Measurements from ENCODE around the gene TBC1D1.

DNA sequence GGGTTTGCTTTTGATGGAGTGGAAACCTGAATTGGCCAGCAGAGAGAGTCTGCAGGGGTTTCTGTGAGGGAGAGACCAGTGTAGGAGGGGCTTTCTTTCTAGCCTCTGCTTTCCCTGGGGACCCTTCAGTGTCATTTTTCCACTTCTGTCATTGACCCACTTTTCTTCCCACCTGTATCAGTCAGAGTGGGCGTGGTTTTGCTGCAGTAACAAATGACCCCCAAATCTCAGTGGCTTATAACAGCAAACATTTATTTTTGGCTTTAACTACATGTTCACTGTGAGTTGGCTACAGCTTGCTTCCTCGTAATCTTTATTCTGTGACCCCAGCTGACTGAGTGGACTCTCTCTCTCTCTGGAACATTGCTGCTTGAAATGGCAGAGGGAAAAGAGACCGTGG lies 43.7 kb downstream of the TBC1D1 start:
- TF ChIP-seq GATA2 (IDR thresholded peaks at IDR 0.05; ENCODE audit: low read depth, low read length) (no peak), GATA3 (IDR thresholded peaks at IDR 0.05; ENCODE audit: low read depth, low read length) (no peak)

Data from SH-SY5Y (cell line).